PFSK-1 (cell line): ENCODE results near the gene LSP1.

Experiments used
- FOXP2 ChIP-seq: optimal IDR thresholded peaks from 2 replicates; pipeline ENCODE3; 2011; ENCODE audit warnings: borderline replicate concordance, control low read depth, inconsistent platforms; ENCODE audit not compliant: insufficient read depth; ENCODE audit errors: extremely low read length, extremely low read depth
- POLR2AphosphoS5 ChIP-seq: IDR thresholded peaks from 2 replicates; pipeline ENCODE4 v1.6.1; 2012; ENCODE audit warnings: low read depth, mild to moderate bottlenecking, control low read depth, low read length, moderate library complexity
- SIN3A ChIP-seq: IDR thresholded peaks from 2 replicates; pipeline ENCODE4 v1.6.1; 2012; ENCODE audit warnings: mild to moderate bottlenecking, low read length, moderate library complexity, borderline replicate concordance; ENCODE audit not compliant: insufficient read depth
- TAF1 ChIP-seq: IDR thresholded peaks from 2 replicates; pipeline ENCODE4 v1.6.1; 2012; ENCODE audit warnings: low read length, control low read depth, borderline replicate concordance; ENCODE audit not compliant: insufficient read depth
- TF ChIP-seq, protein P1 (sequence below), 2 experiments: IDR thresholded peaks; 2 replicates each; pipeline versions ENCODE4 v1.6.1 to v1.8.0; 2011 to 2012; ENCODE audit warnings: low read depth in 2 of 2, low read length in 2 of 2, control low read depth in 1 of 2, inconsistent platforms in 1 of 2, mild to moderate bottlenecking in 1 of 2, moderate library complexity in 1 of 2; ENCODE audit not compliant: insufficient read depth in 1 of 2

DNA sequence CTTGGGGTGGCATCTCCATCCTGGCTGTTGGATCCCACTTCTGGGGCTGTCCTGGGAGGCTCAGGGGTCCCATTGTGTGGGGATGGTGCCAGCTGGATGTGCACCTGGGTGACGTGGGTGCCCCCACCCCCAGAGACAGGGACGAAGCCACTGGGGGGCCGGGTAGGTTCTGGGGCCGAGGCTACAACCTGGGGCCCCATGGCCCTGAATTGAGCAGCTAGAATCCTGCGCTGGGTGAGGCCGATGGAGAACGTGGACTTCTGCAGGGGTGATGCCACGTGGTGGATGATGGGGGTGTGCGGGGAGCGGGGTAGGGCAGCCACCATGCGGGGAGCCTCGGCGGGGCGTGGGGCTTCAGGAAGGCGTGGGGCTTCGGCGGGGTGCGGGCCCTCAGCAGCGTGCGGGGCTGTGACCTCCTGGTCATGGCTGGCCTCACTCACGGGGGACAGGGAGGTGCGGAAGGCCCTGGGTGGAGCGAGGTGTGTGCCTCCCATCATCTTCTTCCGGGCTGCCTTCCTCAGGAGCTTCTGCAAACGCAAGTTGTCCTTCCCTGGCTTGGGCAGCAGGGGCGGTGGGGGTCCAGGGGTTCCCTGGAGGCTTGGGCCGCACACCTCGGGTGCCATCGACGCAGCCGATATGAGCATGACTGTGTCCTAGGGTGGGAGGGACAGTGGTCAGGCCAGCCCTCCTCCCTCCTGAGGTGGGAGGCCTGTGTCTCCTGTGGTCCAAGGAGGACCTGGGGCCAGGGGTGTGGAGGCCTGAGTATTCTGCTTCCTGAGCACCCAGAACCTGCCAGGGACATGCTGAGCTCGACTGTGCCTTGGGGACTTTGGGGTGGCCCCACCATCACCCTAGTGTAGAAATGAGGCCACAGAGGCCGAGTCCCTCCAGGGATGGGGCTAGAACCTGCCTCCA, 37.3 kb downstream of the LSP1 start:
- TF ChIP-seq POLR2AphosphoS5 (no peak), SIN3A (no peak), TAF1 (no peak), FOXP2 (no peak)
- TF ChIP-seq, protein P1, sequence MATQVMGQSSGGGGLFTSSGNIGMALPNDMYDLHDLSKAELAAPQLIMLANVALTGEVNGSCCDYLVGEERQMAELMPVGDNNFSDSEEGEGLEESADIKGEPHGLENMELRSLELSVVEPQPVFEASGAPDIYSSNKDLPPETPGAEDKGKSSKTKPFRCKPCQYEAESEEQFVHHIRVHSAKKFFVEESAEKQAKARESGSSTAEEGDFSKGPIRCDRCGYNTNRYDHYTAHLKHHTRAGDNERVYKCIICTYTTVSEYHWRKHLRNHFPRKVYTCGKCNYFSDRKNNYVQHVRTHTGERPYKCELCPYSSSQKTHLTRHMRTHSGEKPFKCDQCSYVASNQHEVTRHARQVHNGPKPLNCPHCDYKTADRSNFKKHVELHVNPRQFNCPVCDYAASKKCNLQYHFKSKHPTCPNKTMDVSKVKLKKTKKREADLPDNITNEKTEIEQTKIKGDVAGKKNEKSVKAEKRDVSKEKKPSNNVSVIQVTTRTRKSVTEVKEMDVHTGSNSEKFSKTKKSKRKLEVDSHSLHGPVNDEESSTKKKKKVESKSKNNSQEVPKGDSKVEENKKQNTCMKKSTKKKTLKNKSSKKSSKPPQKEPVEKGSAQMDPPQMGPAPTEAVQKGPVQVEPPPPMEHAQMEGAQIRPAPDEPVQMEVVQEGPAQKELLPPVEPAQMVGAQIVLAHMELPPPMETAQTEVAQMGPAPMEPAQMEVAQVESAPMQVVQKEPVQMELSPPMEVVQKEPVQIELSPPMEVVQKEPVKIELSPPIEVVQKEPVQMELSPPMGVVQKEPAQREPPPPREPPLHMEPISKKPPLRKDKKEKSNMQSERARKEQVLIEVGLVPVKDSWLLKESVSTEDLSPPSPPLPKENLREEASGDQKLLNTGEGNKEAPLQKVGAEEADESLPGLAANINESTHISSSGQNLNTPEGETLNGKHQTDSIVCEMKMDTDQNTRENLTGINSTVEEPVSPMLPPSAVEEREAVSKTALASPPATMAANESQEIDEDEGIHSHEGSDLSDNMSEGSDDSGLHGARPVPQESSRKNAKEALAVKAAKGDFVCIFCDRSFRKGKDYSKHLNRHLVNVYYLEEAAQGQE (IDR thresholded peaks at IDR 0.05; ENCODE audit: insufficient read depth in 1 of 2, low read depth in 2 of 2, low read length in 2 of 2), result no peak
